K562 (cell line): ENCODE data around the gene LRRC26.

Source experiments
- BRF1 ChIP-seq: IDR thresholded peaks from 3 replicates; pipeline ENCODE4 v1.6.1; 2011; ENCODE audit warnings: borderline replicate concordance, mild to moderate bottlenecking; ENCODE audit not compliant: insufficient read length; ENCODE audit errors: extremely low read depth
- HNRNPH1 ChIP-seq: fragments of 200-400 bp; formaldehyde crosslinking; optimal IDR thresholded peaks from 2 replicates; pipeline ENCODE3; 2017; ENCODE audit warnings: low read depth, mild to moderate bottlenecking, low read length, moderate library complexity
- KLF6 ChIP-seq: fragments of 250-450 bp; sonication (Bioruptor Pico); IDR thresholded peaks from 2 replicates; pipeline ENCODE4 v1.4.0; 2020; ENCODE audit warnings: mild to moderate bottlenecking, moderate library complexity, borderline replicate concordance
- TF ChIP-seq, protein P1 (sequence below), 2 experiments: fragments of 250-450 bp in 1 of 2; fragments of 450-650 bp in 1 of 2; sonication (Bioruptor Pico) in 1 of 2; IDR thresholded peaks; 2 replicates each; pipeline versions ENCODE4 v1.6.1 to v1.8.0; 2016 to 2021; ENCODE audit warnings: mild to moderate bottlenecking in 2 of 2, moderate library complexity in 2 of 2, missing compliant biosample characterization in 1 of 2, missing genetic modification characterization in 1 of 2

DNA sequence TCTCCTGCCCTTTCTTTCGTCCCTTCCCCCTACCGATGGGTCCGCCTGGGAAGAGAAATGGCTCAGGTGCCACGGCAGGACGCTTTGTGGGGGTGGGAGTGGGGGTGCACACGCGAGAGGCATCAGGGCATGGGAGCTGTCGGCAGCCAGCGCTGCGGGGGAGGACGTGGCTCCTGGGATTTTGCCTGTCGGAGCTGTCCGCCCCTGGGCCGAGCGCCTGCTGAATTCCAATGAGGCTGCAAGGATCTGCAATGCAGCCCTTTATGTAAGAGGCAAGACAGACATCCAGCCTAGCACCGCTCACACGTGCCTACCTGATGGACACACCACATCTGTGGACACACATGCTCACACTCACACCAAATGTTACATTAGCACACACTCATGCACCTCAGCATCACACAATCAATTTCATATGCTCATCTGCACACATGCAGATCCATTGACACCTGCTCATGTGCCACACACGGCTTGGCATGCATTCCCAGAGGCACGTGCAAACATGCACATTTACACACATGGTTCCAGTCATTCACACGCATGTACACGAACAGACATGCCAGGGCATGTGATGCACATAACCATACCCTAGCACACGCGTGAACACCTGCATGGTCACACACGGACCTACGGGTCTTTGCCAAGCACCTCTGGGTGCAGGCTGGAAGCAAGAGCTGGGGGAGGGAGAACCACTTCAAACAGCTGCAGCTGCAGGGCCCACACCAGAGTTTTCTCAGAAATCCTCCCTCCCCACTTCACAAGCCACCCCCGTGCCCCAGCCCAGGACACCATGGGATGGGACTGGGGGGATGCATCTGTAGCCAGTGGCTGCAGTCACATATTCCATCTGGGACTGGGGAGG lies 29.5 kb downstream of the LRRC26 start:
- TF ChIP-seq, protein P1, sequence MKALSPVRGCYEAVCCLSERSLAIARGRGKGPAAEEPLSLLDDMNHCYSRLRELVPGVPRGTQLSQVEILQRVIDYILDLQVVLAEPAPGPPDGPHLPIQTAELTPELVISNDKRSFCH (CRISPR knock-in tag; IDR thresholded peaks at IDR 0.05) = no peak
- TF ChIP-seq, protein P1 (tag; IDR thresholded peaks at IDR 0.05) = no peak
- TF ChIP-seq BRF1 = no peak
- no peak for TF ChIP-seq HNRNPH1
- TF ChIP-seq KLF6 (CRISPR knock-in tag) = no peak
